Sigmoid colon (tissue), 4 donors: Measurements from ENCODE around the gene TRIM59.

ENCODE experiments used
- POLR2AphosphoS5 ChIP-seq, 4 donors: sonication (generic); formaldehyde crosslinking; IDR thresholded peaks; one replicate each; pipeline ENCODE4 v1.6.1; 2017; ENCODE audit warnings: antibody characterized with exemption in 4 of 4
- TF ChIP-seq, protein P1 (sequence below), 4 experiments: fragments of 450-650 bp in 3 of 4; fragments of 200-600 bp in 1 of 4; IDR thresholded peaks; one replicate each; pipeline ENCODE4 v1.5.1; 2016 to 2019; ENCODE audit warnings: antibody characterized with exemption in 4 of 4, mild to moderate bottlenecking in 3 of 4, moderate library complexity in 2 of 4

- TF ChIP-seq POLR2AphosphoS5 (IDR thresholded peaks at IDR 0.05), result no peak
- TF ChIP-seq, protein P1, sequence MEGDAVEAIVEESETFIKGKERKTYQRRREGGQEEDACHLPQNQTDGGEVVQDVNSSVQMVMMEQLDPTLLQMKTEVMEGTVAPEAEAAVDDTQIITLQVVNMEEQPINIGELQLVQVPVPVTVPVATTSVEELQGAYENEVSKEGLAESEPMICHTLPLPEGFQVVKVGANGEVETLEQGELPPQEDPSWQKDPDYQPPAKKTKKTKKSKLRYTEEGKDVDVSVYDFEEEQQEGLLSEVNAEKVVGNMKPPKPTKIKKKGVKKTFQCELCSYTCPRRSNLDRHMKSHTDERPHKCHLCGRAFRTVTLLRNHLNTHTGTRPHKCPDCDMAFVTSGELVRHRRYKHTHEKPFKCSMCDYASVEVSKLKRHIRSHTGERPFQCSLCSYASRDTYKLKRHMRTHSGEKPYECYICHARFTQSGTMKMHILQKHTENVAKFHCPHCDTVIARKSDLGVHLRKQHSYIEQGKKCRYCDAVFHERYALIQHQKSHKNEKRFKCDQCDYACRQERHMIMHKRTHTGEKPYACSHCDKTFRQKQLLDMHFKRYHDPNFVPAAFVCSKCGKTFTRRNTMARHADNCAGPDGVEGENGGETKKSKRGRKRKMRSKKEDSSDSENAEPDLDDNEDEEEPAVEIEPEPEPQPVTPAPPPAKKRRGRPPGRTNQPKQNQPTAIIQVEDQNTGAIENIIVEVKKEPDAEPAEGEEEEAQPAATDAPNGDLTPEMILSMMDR (IDR thresholded peaks at IDR 0.05), result no peak
These were observed 10.4 kb upstream of the TRIM59 start for GRCh38 chr3:160460033-160460432.
